ENCODE measurements around the gene OTOF. TPM values are rescaled to one million over a fixed set of nuclear protein-coding genes. Genes with fewer than 3 reads are reported as not detected.

OTOF gene
- not detected in 2 replicates for total RNA-seq

GRCh38 chr2:26477911-26478253 lies at the start of gene OTOF:
Gene OTOF (minus strand): TSS chr2:26478124.

Other genes with a start within 250 kb of the OTOF start
- gene HADHA, start 233.5 kb downstream of the OTOF start, total RNA-seq = 127 and 186 TPM in 2 replicates
- 120 and 135 TPM in 2 replicates for gene HADHB, start 233.2 kb downstream of the OTOF start, total RNA-seq
- gene SELENOI, start 132.0 kb downstream of the OTOF start, total RNA-seq = 44.2 and 50.6 TPM in 2 replicates
- 0.07 TPM in 1 of 2 replicates, not detected in the other for gene ADGRF3, start 131.3 kb downstream of the OTOF start, total RNA-seq
- 0.21 TPM in 1 of 2 replicates, not detected in the other for gene DRC1, start 76.2 kb downstream of the OTOF start, total RNA-seq
- gene CIB4, start 163.2 kb upstream of the OTOF start, total RNA-seq = not detected in 2 replicates
- gene KCNK3, start 214.6 kb upstream of the OTOF start, total RNA-seq = not detected in 2 replicates